Urinary bladder (tissue), 4 donors: ENCODE data around the gene SPEG. TPM values are rescaled to one million over a fixed set of nuclear protein-coding genes. Genes with fewer than 3 reads are reported as not detected.
A peak's percentile ranks its signal among the peaks of the same experiment; 100 is the strongest.

Source experiments
- DNase-seq: peaks from one replicate; pipeline ENCODE4 v3.0.0-alpha.2; 2015; ENCODE audit errors: extremely low spot score
- H3K27ac ChIP-seq: one replicate; pipeline ENCODE4 v1.5.1; 2013; ENCODE audit warnings: low read depth, mild to moderate bottlenecking, moderate library complexity
- H3K36me3 ChIP-seq: one replicate; pipeline ENCODE4 v1.6.1; 2013; ENCODE audit warnings: mild to moderate bottlenecking, moderate library complexity; ENCODE audit not compliant: insufficient read depth
- H3K4me1 ChIP-seq: one replicate; pipeline ENCODE4 v1.6.1; 2013; ENCODE audit warnings: mild to moderate bottlenecking, moderate library complexity; ENCODE audit not compliant: insufficient read depth
- H3K4me3 ChIP-seq: one replicate; pipeline ENCODE4 v1.5.1; 2013; ENCODE audit warnings: low read depth, low read length
- WGBS: extraction: QIAGEN DNeasy Blood & Tissue Kit; methylation state at CpG from one replicate; pipeline ENCODE4 v1.1.7; 2013; 5-methylcytosine and 5-hydroxymethylcytosine counted together
- polyA plus RNA-seq: library from polyadenylated mRNA; stranded (reverse); fragments of 200-250 nt; gene quantifications from one replicate; pipeline ENCODE4 v1.2.3, GENCODE V29; 2013
- total RNA-seq: library from RNA; depleted of rRNA; stranded (reverse); fragments of >200 nt; gene quantifications from one replicate; pipeline ENCODE4 v1.2.3, GENCODE V29; 2014
- donor health status: healthy with polysubstance abuse.
- donor health status: healthy.

SPEG gene
- total and polyA plus RNA-seq, 2 donors = 31.2 to 226 TPM

DNA sequence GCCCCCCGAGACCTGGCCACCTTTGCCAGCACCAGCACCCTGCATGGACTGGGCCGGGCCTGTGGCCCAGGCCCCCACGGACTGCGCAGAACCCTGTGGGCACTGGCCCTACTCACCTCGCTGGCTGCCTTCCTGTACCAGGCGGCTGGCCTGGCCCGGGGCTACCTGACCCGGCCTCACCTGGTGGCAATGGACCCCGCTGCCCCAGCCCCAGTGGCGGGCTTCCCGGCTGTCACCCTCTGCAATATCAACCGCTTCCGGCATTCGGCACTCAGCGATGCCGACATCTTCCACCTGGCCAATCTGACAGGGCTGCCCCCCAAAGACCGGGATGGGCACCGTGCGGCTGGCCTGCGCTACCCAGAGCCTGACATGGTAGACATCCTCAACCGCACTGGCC is 80.2 kb downstream of the SPEG start:
- Histone ChIP-seq H3K4me3 (no peak overlapping the region), H3K36me3 (no peaks in the 10 kb centered on the region), H3K4me1 (no peaks in the 10 kb centered on the region), H3K27ac (no peak overlapping the region)
- 83% methylated on average over 21 of the region's 21 CpGs for WGBS
- no peak for DNase-seq

DNA sequence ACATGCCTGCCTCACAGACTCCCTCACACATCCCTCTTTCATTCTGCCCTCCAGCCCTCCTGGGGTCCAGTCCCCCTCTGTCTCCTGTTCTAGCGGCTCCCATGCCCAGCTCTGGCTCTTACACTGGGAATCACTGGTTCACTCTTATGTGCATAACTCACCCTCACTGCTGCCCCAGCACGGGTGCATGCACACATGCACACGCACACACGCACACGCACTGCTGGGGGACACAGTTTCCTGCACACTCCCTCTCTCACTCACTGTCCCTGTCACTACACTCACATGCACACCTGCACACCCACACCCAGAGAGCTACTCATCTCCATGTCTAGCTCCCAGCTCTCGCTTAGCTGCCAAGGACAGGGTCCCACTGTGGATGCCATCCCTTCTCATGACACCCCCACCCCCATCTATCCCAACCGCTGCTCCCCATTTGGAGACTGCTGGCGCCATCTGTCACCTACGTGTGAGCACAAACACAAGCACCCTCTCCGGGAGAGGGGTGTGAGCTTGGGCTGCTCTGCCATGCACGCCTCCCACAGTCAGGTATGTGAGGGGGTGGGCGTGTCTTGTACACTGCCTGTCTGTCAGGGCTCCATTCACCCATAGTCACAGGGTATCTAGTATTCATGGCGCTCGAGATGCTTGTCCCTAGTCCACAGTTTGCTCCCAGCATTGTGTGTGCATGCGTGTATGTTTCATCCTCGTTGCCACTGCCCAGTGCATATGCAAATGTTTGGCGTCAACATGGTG is 81.4 kb downstream of the SPEG start:
- no peak for DNase-seq
- no peaks in the 10 kb centered on the region for H3K4me1 ChIP-seq
- 77% methylated on average over 17 of the region's 17 CpGs for WGBS
- H3K4me3 ChIP-seq = no peak overlapping the region
- H3K27ac ChIP-seq = no peak overlapping the region
- no peaks in the 10 kb centered on the region for H3K36me3 ChIP-seq

DNA sequence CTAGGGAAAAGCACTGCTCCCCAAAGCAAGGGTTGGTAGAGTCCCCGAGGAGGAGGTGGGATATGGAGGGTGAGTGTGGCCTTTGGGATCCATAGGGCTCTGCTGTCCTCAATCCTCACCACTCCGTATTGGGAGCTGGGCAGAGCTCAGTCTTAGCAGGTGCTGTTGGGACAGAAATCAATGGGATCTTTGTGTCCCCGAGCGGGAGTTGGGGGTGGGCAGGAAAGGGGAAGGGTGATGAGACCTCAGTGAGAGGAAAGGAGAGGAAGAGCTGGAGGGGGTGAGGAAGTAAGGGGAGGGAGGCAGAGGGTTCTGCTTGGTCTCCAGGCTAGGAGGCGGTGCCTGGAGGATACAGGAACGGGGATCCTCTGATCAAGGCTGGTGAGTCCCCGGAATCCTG is 82.2 kb downstream of the SPEG start:
- Histone ChIP-seq H3K27ac (no peak overlapping the region), H3K4me1 (no peaks in the 10 kb centered on the region), H3K36me3 (no peaks in the 10 kb centered on the region), H3K4me3 (no peak overlapping the region)
- 76% methylated on average over 7 of the region's 7 CpGs for WGBS
- DNase-seq = no peak

DNA sequence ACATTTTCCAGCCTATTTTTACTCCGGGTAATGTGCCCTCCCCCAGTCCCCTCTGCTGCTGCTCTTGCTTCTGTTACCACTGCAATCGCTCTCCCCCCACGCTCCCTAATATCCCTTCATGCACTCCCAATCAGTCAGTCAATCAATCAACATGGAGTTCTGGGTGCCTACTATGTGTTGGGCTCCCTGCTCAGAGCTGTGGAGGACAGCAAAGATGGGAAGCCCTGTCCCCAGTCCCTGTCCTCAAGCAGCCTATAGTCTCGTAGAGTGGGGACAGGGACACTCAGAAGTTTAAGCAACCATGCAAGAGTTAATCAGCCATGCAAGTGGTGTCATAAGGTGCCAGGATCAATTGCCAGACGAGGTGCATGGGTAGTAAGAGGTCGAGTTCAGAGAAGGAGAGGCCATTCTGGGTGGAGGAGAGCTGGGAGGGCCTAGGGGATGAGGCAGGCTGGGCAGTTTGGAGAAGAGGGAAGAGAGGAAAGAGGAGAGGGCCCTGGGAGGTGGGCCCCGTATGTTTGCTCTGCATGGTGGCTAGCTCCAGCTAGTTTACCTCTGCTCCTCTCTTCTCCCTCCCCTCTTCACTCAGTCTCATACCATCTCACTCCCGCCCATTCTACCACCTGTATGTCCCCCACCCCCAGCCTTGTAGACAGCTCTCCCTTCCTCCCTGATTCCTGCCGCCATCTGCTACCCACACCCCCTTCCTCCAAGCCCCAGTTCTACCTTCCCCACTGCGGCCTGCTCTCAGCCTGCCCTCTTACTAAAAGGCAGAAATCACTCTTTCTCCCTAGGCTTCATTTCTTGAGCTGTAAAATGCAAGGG is 83.5 kb downstream of the SPEG start:
- Histone ChIP-seq H3K27ac (no peak overlapping the region), H3K4me1 (no peaks in the 10 kb centered on the region), H3K36me3 (no peaks in the 10 kb centered on the region), H3K4me3 (no peak overlapping the region)
- no peak for DNase-seq
- WGBS = 68% methylated on average over 10 of the region's 10 CpGs

DNA sequence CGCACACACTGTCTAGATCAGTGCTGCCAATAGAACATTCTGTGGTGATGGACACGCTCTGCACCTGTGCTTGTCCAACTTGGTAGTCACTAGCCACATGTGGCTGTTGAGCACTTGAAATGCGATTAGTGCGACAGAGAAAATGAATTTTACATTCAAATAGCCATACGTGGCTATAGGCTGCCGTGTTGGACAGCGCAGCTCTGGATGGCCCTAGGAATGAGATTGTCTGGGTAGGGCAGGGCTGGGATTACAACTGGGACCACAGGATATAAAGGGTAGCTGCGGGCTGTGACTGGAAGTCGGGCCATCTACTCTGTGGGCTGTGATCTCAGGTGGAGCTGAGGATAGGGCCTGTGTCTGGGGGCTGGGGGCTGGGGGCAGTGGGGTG is 84.9 kb downstream of the SPEG start:
- H3K4me1 ChIP-seq = no peaks in the 10 kb centered on the region
- 83% methylated on average over 9 of the region's 9 CpGs for WGBS
- H3K27ac ChIP-seq = no peak overlapping the region
- no peak overlapping the region for H3K4me3 ChIP-seq
- no peaks in the 10 kb centered on the region for H3K36me3 ChIP-seq
- DNase-seq = no peak

DNA sequence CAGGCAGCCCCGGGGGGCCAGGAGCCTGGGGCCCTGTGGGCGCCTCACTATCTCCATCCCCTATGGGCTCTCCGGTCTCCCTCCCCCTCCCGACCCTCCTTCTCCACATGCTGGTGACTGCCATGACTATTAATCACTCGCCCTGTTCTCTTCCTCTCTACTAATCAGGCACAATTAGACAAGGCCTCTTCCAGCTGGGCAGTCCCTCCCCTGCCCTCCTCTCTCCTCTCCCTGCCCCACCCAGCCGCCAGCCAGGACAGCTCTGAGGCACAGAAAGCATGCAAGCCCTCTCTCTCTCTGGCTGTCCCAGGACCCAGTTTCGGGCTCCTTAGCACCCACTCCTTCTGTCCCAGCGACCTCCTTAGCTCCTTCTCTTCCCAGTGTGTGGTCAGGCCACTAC is 85.4 kb downstream of the SPEG start:
- WGBS = 79% methylated on average over 8 of the region's 8 CpGs
- no peaks in the 10 kb centered on the region for H3K4me1 ChIP-seq
- no peak overlapping the region for H3K27ac ChIP-seq
- no peak overlapping the region for H3K4me3 ChIP-seq
- no peak for DNase-seq
- no peaks in the 10 kb centered on the region for H3K36me3 ChIP-seq

DNA sequence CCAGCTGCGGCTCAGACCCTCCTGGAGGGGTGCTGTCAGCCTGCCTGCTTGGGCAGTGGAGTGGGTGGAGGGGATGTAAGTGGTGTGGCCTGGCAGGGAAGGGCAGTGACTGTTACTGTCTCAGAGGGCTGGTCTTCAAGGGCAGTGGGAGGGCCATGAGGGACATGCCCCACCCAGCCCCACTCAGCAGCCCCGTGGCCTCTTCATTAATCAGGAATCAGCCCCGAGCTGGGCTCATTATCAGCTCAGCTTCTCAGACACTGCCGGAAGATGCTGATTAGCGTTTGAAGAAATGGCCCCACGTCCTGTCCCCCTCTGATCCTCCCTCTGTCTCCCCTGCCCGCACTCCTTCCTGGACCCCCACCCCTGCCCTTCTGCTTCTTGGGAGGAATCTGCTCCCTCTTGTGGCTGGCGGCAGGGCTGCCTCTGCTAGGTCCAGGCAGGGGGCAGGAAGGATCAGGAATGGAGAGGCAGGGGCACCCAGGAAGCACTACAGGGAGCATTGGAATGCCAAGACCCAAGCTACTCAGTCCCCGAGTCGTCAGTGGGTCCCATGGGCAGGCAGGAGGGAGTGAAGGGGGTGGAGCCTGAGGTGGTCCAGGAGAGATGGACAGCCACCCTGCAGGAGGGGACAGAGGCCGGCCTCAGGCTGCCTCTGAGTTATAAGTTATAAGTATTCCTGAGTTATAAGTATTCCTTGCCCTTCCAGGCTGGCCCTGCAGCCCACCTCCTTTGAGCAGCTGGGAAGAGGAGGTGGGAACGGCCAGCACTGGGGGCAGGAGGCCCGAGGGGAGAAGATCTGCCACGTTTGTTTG is 86.6 kb downstream of the SPEG start:
- no peak overlapping the region for H3K4me3 ChIP-seq
- H3K36me3 ChIP-seq = no peaks in the 10 kb centered on the region
- H3K27ac ChIP-seq = no peak overlapping the region
- WGBS = 24% methylated on average over 14 of the region's 14 CpGs
- H3K4me1 ChIP-seq = no peaks in the 10 kb centered on the region
- no peak for DNase-seq

DNA sequence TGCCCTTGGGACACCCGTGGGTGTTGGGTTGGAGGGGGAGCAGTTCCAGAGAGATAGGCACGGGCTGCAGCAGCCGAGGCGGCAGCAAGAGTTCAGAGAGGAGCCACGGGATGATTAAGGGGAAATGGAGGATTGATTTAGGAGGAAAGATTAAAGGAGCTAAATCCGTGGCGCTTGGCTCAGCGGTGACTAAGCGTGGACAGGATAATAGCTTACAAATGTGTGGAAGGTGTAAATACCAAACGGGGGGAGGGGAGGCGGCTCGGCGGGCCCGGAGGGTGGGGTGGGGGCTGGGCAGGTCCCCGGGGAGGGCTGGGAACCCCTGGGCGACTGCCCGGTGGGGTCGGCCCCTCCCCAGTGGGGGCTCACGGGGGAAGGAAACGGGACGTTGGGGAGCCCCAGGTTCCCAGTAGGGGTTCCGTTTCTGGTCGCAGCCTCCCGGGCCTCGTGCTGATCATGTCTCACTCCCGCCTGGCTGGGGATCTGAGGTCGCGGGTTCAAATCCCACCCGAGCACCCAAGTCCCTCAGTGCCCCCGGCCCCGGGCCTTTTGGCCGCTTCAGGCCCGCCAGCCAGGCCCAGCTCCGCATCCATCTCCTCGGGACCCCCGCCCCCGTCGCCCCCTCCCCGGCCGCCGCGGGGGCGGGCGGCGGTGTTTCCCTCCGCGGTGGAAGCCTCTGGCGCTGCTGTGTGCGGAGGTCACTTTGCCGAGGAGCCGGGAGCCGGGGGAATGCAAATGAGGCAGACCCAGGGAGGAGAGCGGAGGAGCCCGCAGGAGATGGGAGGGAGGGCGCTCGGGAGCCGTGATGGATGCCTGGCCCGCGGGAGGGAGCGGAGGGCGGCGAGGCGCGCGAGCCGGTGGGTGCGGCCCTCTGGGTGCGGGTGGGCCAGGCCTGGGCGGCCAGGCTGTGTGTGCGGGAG is 87.7 kb downstream of the SPEG start:
- 2% methylated on average over 70 of the region's 70 CpGs for WGBS
- no peak for DNase-seq
- H3K4me3 ChIP-seq = peak overlapping the region; percentile 15
- no peak overlapping the region for H3K27ac ChIP-seq
- no peaks in the 10 kb centered on the region for H3K36me3 ChIP-seq
- no peaks in the 10 kb centered on the region for H3K4me1 ChIP-seq

DNA sequence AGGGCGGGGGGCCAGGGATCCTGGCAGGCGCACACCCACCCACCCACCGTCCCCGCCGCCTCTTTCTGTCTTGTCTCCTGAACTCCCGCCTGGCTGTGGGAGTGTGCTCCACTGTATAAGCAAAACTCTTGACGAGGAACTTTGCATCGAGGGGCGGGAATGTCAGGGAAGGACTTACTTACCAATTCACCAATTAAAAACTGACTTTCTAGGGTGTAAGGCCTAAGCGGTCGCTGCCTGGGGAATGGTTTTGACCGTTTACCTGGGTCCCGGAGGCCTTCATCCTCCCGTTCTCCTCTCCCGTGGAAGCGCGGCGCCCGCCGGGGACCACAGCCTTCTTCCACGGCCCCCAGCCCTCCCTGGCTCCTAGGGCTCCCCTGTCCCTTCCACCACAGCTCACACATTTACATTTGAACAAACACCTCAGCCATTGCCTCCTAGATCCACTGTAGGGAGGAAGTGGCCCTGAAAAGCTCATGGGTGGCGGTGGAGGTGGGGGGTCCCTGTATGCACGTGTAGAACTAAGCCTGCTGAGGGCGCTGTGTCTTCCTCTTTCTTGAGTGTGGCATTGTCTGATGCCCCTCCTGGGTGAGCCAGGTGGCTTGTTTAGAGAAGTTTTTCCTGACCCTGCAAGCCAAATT is 88.5 kb downstream of the SPEG start:
- Histone ChIP-seq H3K4me3 (peak overlapping the region; percentile 15), H3K4me1 (no peaks in the 10 kb centered on the region), H3K36me3 (no peaks in the 10 kb centered on the region), H3K27ac (no peak overlapping the region)
- no peak for DNase-seq
- 31% methylated on average over 24 of the region's 24 CpGs for WGBS

DNA sequence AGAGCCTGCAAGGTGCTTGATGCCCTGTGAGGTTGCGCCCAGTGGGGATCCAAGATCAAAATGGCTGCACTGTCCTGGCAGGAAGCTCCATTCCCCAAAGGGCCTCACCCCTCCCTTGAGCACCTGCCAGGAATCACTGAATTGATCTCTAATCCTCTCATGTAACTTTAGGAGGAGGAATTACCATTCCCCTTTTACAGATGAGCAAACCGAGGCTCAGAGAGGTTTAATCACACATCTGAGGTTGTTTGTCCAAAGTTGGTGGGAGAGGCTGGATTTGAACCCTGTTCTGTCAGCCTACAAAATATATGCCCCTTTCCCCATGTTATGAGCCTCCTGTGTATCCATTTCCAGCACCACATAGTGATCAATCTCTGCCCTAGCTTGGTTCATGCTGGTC is 90.2 kb downstream of the SPEG start:
- DNase-seq = no peak
- WGBS = 95% methylated on average over 2 of the region's 2 CpGs
- Histone ChIP-seq H3K27ac (no peak overlapping the region), H3K36me3 (no peaks in the 10 kb centered on the region), H3K4me3 (no peak overlapping the region), H3K4me1 (no peaks in the 10 kb centered on the region)

DNA sequence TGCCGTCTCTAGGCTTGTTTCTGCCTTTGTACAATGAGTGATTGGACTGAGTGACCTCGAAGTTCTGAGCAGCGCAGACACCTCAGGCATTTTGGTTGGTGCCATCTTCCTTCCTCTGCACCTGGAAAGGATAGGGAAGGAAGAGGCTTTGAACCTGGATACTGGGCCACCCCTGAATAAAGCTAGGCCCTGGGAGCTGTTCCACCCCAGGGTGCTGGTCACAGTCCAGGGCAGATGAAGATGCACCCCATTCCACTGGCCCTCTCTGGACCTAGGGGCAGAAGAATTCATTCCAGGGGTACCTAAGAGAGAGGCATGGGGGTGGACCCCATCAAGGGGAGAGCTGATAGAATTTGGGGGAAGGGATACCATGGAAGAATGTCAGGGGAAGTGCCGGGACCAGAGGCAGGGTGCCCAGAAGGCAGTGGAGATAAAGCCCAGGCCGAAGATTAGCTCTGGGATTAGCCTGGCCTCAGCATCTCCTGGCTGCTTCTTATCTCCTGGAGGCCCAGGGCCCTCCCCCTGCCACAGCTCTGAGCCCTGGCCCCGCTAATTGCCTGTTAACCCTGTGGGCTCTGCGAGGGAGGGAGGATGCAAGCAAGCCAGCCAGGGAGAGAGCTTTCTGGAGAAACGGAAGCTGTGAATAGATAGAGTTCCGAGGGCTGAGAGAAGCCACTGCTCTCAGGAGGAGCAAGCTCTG is 91.0 kb downstream of the SPEG start:
- H3K4me1 ChIP-seq = no peaks in the 10 kb centered on the region
- H3K27ac ChIP-seq = no peak overlapping the region
- 42% methylated on average over 9 of the region's 9 CpGs for WGBS
- no peaks in the 10 kb centered on the region for H3K36me3 ChIP-seq
- DNase-seq = no peak
- H3K4me3 ChIP-seq = no peak overlapping the region
